DND-41 (cell line): ENCODE measurements around the gene C1orf167.

ENCODE experiments used
- ATAC-seq: fragments of 200-7000 bp; cut with Tn5 transposase; 3 replicates; pipeline ENCODE4 v1.9.1; 2021; ENCODE audit warnings: low read depth; ENCODE audit not compliant: insufficient read depth
- DNase-seq: peaks from one replicate; pipeline ENCODE4 v3.0.0-alpha.2; 2020
- H2AFZ ChIP-seq: 2 replicates; pipeline ENCODE4 v1.6.0; 2012; ENCODE audit warnings: low read depth, low read length
- H3K27ac ChIP-seq: 2 replicates; pipeline ENCODE4 v1.5.1; 2012; ENCODE audit warnings: low read length, inconsistent platforms
- H3K27me3 ChIP-seq: fragments of 200-600 bp; sonication (generic); 2 replicates; pipeline ENCODE4 v1.6.0; 2012; ENCODE audit warnings: low read length, mild to moderate bottlenecking, inconsistent platforms; ENCODE audit not compliant: insufficient read depth, poor library complexity
- H3K36me3 ChIP-seq: 2 replicates; pipeline ENCODE4 v1.5.1; 2012; ENCODE audit warnings: low read length, inconsistent platforms; ENCODE audit not compliant: insufficient read depth
- H3K4me1 ChIP-seq: 2 replicates; pipeline ENCODE4 v1.5.1; 2012; ENCODE audit warnings: mild to moderate bottlenecking, low read length; ENCODE audit not compliant: insufficient read depth
- H3K4me2 ChIP-seq: 2 replicates; pipeline ENCODE4 v1.6.0; 2012; ENCODE audit warnings: mild to moderate bottlenecking, moderate library complexity, low read length, inconsistent platforms; ENCODE audit not compliant: insufficient read depth
- H3K4me3 ChIP-seq, 2 experiments: fragments of 200-600 bp in 1 of 2; shearing (Covaris generic) in 1 of 2; 2 replicates each; pipeline ENCODE4 v1.5.1; 2012 to 2016; ENCODE audit warnings: inconsistent platforms in 2 of 2, low read length in 2 of 2, mild to moderate bottlenecking in 2 of 2, low read depth in 1 of 2, moderate library complexity in 1 of 2
- H3K79me2 ChIP-seq: 2 replicates; pipeline ENCODE4 v1.6.0; 2012; ENCODE audit warnings: low read length, inconsistent platforms; ENCODE audit not compliant: insufficient read depth
- H3K9ac ChIP-seq: 2 replicates; pipeline ENCODE4 v1.6.0; 2012; ENCODE audit warnings: low read depth, mild to moderate bottlenecking, inconsistent platforms, low read length, moderate library complexity
- H3K9me3 ChIP-seq: 2 replicates; pipeline ENCODE4 v1.5.1; 2012; ENCODE audit warnings: low read length, moderate library complexity, mild to moderate bottlenecking, inconsistent platforms; ENCODE audit not compliant: insufficient read depth, severe bottlenecking
- H4K20me1 ChIP-seq: 2 replicates; pipeline ENCODE4 v1.6.0; 2012; ENCODE audit warnings: low read length; ENCODE audit not compliant: insufficient read depth
- CTCF ChIP-seq: IDR thresholded peaks from 2 replicates; pipeline ENCODE4 v1.5.1; 2012; ENCODE audit warnings: borderline replicate concordance, low read length, moderate library complexity, mild to moderate bottlenecking; ENCODE audit not compliant: poor library complexity, severe bottlenecking; ENCODE audit errors: extremely low read depth
- EZH2 ChIP-seq: IDR thresholded peaks from 3 replicates; pipeline ENCODE4 v1.6.1; 2012; ENCODE audit warnings: borderline replicate concordance, low read depth, mild to moderate bottlenecking, moderate library complexity, low read length, inconsistent platforms; ENCODE audit not compliant: severe bottlenecking

The C1orf167 gene

GRCh38 chr1:11837767-11838348 is 75.9 kb downstream of the C1orf167 start:
- H3K9me3 ChIP-seq: no peaks in the 10 kb centered on the region
- H3K9ac ChIP-seq: no peak overlapping the region
- no peaks in the 10 kb centered on the region for H3K79me2 ChIP-seq
- peaks cover 41% of the 10 kb centered on the region for H4K20me1 ChIP-seq
- no peaks in the 10 kb centered on the region for H3K4me1 ChIP-seq
- ATAC-seq (no peak), DNase-seq (no peak)
- TF ChIP-seq CTCF (no peak), EZH2 (no peak)
- H3K27me3 ChIP-seq: no peaks in the 10 kb centered on the region
- H2AFZ ChIP-seq: no peak overlapping the region
- H3K4me3 ChIP-seq: no peak overlapping the region
- H3K27ac ChIP-seq: no peak overlapping the region
- H3K4me2 ChIP-seq: no peak overlapping the region
- peaks cover 98% of the 10 kb centered on the region for H3K36me3 ChIP-seq

DNA sequence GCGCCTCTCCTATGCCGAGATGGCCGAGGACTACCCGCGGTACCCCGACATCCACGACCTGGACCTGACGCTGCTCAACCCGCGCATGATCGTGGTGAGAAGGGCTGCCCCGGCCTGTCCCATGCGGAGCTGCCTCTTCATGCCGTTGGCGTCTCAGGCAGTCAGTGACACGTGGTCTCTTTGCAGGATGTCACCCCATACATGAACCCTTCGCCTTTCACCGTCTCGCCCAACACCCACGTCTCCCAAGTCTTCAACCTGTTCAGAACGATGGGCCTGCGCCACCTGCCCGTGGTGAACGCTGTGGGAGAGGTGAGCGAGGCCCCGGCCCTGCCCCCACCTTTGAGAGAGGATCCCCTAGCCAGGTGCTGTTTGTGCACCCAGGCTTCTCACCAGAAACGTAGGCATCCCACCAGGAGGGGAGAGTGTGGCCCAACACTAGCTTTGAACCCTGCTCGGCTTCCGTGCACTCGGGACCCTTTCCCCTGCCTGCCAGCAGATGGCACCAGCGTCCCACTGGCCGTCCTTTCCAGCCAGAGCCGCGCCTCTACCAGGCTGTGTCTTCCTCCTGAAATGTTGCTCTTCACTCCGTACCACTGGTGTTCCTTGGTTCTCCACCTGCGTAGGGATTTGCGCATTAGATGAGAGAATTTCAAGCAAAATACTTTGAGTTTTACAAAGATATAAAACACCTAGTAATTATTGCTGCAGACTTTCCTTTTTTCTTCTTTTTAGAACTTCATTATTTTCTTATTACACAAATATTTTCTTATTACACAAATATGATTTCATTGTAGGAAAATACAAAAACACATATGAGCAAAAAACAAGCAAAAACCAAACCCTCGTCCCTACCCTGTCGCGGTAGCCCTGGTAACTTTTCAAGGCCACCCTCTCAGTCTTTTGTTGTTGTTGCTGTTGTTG is 76.6 kb downstream of the C1orf167 start:
- H3K4me2 ChIP-seq: no peak overlapping the region
- H3K4me1 ChIP-seq: no peaks in the 10 kb centered on the region
- peak; percentile 78 for DNase-seq
- H3K27me3 ChIP-seq: no peaks in the 10 kb centered on the region
- peaks cover 94% of the 10 kb centered on the region for H3K36me3 ChIP-seq
- ATAC-seq: peak; percentile 97
- no peak overlapping the region for H3K9ac ChIP-seq
- H2AFZ ChIP-seq: no peak overlapping the region
- H3K27ac ChIP-seq: no peak overlapping the region
- H3K9me3 ChIP-seq: no peaks in the 10 kb centered on the region
- H3K4me3 ChIP-seq: no peak overlapping the region
- no peaks in the 10 kb centered on the region for H3K79me2 ChIP-seq
- peak; percentile 99 for TF ChIP-seq CTCF
- no peak for TF ChIP-seq EZH2
- peaks cover 45% of the 10 kb centered on the region for H4K20me1 ChIP-seq
